CD4-positive, alpha-beta memory T cell (primary cell): Measurements from ENCODE around the gene LHB. TPM values are rescaled to one million over a fixed set of nuclear protein-coding genes. Genes with fewer than 3 reads are reported as not detected.
A peak's percentile ranks its signal among the peaks of the same experiment; 100 is the strongest.
"Not testable (repeated sequence)": the region's sequence is repeated elsewhere in the genome, so short reads cannot be mapped to it uniquely, and the experiment has no call there.

Experiments
- CTCF ChIA-PET: fragments of 350-600 bp; sonication (Branson Sonifier 250); formaldehyde crosslinking; loops from one replicate; lab custom pipeline; 2021; ENCODE audit warnings: inconsistent platforms; ENCODE audit not compliant: partially characterized antibody; lab: Charles Lee
- POLR2A ChIA-PET: fragments of 350-600 bp; sonication (Branson Sonifier 250); formaldehyde crosslinking; loops from one replicate; lab custom pipeline; 2021; ENCODE audit not compliant: partially characterized antibody; lab: Charles Lee
- DNase-seq, 5 donors: peaks; one replicate each; pipeline versions ENCODE4 v3.0.0 to v3.0.0-alpha.2; 2020 to 2022; ENCODE audit warnings: mixed read lengths in 1 of 5
- H3K27ac ChIP-seq: one replicate; pipeline ENCODE4 v1.7.0; 2013; ENCODE audit warnings: low read depth, low read length
- H3K27me3 ChIP-seq: 2 replicates; pipeline ENCODE4 v1.7.0; 2013; ENCODE audit warnings: mild to moderate bottlenecking, low read length, moderate library complexity; ENCODE audit not compliant: insufficient read depth
- H3K36me3 ChIP-seq: 2 replicates; pipeline ENCODE4 v1.7.0; 2013; ENCODE audit warnings: mild to moderate bottlenecking, low read length, moderate library complexity; ENCODE audit not compliant: insufficient read depth
- H3K4me1 ChIP-seq: 2 replicates; pipeline ENCODE4 v1.7.0; 2013; ENCODE audit warnings: mild to moderate bottlenecking, low read length, moderate library complexity; ENCODE audit not compliant: insufficient read depth
- H3K4me3 ChIP-seq, 2 donors: one replicate each; pipeline ENCODE4 v1.7.0; 2013; ENCODE audit warnings: low read length in 2 of 2, mild to moderate bottlenecking in 1 of 2
- H3K9me3 ChIP-seq, 2 donors: one replicate each; pipeline ENCODE4 v1.7.0; 2013; ENCODE audit warnings: low read length in 2 of 2, control low read depth in 1 of 2; ENCODE audit not compliant: control insufficient read depth in 1 of 2
- H3K27ac Mint-ChIP-seq, 7 donors: one replicate each; pipeline ENCODE4 v1.8.0; 2020 to 2021; ENCODE audit warnings: mixed read lengths in 7 of 7, mild to moderate bottlenecking in 6 of 7, inconsistent platforms in 3 of 7, moderate library complexity in 3 of 7
- H3K27me3 Mint-ChIP-seq, 2 donors: one replicate each; pipeline ENCODE4 v1.8.0; 2020 to 2021; ENCODE audit warnings: mixed read lengths in 2 of 2
- H3K36me3 Mint-ChIP-seq, 2 donors: one replicate each; pipeline ENCODE4 v1.8.0; 2020 to 2021; ENCODE audit warnings: mixed read lengths in 2 of 2, inconsistent platforms in 1 of 2, mild to moderate bottlenecking in 1 of 2
- H3K4me1 Mint-ChIP-seq, 4 donors: one replicate each; pipeline ENCODE4 v1.8.0; 2020 to 2021; ENCODE audit warnings: mixed read lengths in 4 of 4, mild to moderate bottlenecking in 1 of 4
- H3K4me3 Mint-ChIP-seq, 8 donors: one replicate each; pipeline ENCODE4 v1.8.0; 2020 to 2021; ENCODE audit warnings: mixed read lengths in 8 of 8, mild to moderate bottlenecking in 7 of 8, moderate library complexity in 6 of 8, inconsistent platforms in 3 of 8
- H3K9me3 Mint-ChIP-seq, 8 donors: one replicate each; pipeline ENCODE4 v1.8.0; 2020 to 2021; ENCODE audit warnings: mixed read lengths in 8 of 8, mild to moderate bottlenecking in 5 of 8, inconsistent platforms in 3 of 8, moderate library complexity in 1 of 8
- intact Hi-C: fragments of 100-400 bp; cut with micrococcal nuclease; formaldehyde crosslinking; loops from one replicate; pipeline ENCODE4 v1.15.1; 2023
- polyA plus RNA-seq, 2 donors: library from polyadenylated mRNA; unstranded; fragments of 300-500 nt; fragmentation: Illumina TruSeq; gene quantifications; one replicate each; pipeline ENCODE4 v1.2.3, GENCODE V29; 2021
- total RNA-seq, 2 experiments: library from RNA; stranded (reverse); gene quantifications; one replicate each; pipeline ENCODE4 v1.2.3, GENCODE V29; 2021

LHB gene
- total and polyA plus RNA-seq, 4 experiments from 2014 or later: 0.49 TPM; not detected in 3

- H3K4me3 Mint-ChIP-seq, H3K4me1 ChIP-seq, POLR2A ChIA-PET, H3K27ac ChIP-seq, intact Hi-C loops, H3K36me3 ChIP-seq, DNase-seq, H3K36me3 Mint-ChIP-seq, H3K9me3 ChIP-seq, H3K4me1 Mint-ChIP-seq, H3K27me3 Mint-ChIP-seq, H3K27me3 ChIP-seq, H3K4me3 ChIP-seq, H3K9me3 Mint-ChIP-seq, CTCF ChIA-PET, H3K27ac Mint-ChIP-seq: not testable (repeated sequence)
Measured at GRCh38 chr19:49038111-49038510, 21.2 kb upstream of the LHB start.

DNA sequence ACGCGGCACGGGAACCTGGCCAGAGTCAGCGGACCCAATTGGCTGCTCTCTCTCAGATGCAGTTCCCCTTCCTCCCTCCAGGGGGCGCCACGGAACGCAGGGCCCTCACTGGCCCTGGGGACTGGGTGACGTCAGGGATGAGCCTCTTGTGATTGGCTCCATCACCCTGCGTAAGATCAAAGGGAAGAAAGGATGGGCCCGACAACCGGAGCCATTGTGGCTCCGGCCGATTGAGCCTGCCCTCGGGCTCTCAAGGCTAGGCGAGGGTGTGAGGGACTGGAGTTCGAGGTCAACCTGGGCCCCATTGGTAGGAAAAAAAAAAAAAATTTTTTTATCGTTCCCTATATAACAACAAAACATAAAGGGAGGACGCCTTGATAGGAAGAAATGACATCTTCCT lies 19.9 kb upstream of the LHB start, which contains the start of gene CGB1:
Gene CGB1 (minus strand): TSS at position 81 of the 400 bp plus-strand sequence. CDS start 184 bp downstream, outside the sequence.
- H3K27ac Mint-ChIP-seq, H3K4me1 Mint-ChIP-seq, H3K4me3 ChIP-seq, intact Hi-C loops, H3K9me3 ChIP-seq, H3K27me3 Mint-ChIP-seq, H3K9me3 Mint-ChIP-seq, H3K36me3 ChIP-seq, H3K4me3 Mint-ChIP-seq, H3K27me3 ChIP-seq, POLR2A ChIA-PET, H3K36me3 Mint-ChIP-seq, H3K4me1 ChIP-seq, CTCF ChIA-PET, H3K27ac ChIP-seq: not testable (repeated sequence)
- peak in 2 of 5 donors; percentile 24 to 42 for DNase-seq

DNA sequence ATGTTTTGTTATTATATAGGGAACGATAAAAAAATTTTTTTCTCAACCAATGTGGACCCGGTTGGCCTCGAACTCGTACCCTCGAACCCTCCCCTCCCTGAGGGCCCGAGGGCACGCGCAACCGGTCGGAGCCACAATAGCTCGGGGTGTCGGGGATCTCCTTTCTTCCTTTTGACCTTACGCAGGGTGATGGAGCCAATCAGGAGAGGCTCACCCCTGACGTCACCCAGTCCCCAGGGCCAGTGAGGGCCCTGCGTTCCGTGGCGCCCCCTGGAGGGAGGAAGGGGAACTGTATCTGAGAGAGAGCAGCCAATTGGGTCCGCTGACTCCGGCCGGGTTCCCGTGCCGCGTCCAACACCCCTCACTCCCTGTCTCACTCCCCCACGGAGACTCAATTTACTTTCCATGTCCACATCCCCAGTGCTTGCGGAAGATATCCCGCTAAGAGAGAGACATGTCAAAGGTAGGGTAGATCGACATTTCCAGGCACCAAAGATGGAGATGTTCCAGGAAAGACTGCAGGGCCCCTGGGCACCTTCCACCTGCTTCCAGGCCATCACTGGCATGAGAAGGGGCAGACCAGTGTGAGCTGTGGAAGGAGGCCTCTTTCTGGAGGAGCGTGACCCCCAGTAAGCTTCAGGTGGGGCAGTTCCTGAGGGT lies 14.9 kb upstream of the LHB start, which contains the start of gene CGB2:
Gene CGB2 (plus strand): TSS at position 249 of the 660 bp plus-strand sequence. CDS start 206 bp downstream, at position 455.
- H3K36me3 ChIP-seq, H3K4me1 ChIP-seq, CTCF ChIA-PET, H3K27me3 Mint-ChIP-seq, H3K4me1 Mint-ChIP-seq, H3K9me3 Mint-ChIP-seq, intact Hi-C loops, H3K27me3 ChIP-seq, H3K27ac ChIP-seq, H3K4me3 ChIP-seq, H3K9me3 ChIP-seq, H3K36me3 Mint-ChIP-seq, POLR2A ChIA-PET: not testable (repeated sequence)
- peak; percentile 34 to 63 (median 52) for DNase-seq
- peak within 1 kb of the TSS in 3 of 7 donors; percentile 17 to 78 (median 36) for H3K27ac Mint-ChIP-seq
- peak within 1 kb of the TSS in 1 of 8 donors; percentile 16 for H3K4me3 Mint-ChIP-seq

DNA sequence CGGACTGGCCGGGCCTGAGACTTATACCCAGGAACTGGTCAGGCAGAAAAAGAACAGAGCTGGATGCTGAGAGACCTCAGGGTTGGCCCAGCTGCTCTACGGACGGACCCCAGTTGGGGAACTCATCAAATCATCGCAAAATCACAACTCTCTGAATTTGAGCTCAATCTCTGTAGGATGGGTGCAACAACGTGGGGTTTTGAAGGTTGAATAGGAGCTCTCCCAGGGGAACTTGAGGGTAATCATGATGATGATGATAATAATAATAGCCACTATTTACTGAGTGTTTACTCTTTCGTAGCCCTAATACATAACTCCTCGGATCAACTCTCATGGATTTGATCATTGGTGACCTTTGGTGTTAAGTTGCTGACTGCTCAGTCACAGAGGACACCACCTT lies 13.4 kb upstream of the LHB start:
- POLR2A ChIA-PET, H3K4me1 ChIP-seq, H3K9me3 Mint-ChIP-seq, H3K4me3 ChIP-seq, H3K9me3 ChIP-seq, intact Hi-C loops, H3K4me1 Mint-ChIP-seq, H3K4me3 Mint-ChIP-seq, DNase-seq, CTCF ChIA-PET, H3K27me3 ChIP-seq, H3K27ac Mint-ChIP-seq, H3K36me3 ChIP-seq, H3K27me3 Mint-ChIP-seq, H3K27ac ChIP-seq, H3K36me3 Mint-ChIP-seq: not testable (repeated sequence)

- H3K27me3 ChIP-seq, H3K36me3 Mint-ChIP-seq, POLR2A ChIA-PET, H3K27ac ChIP-seq, H3K9me3 Mint-ChIP-seq, intact Hi-C loops, H3K9me3 ChIP-seq, H3K4me3 ChIP-seq, CTCF ChIA-PET, H3K27ac Mint-ChIP-seq, DNase-seq, H3K27me3 Mint-ChIP-seq, H3K36me3 ChIP-seq, H3K4me1 ChIP-seq, H3K4me1 Mint-ChIP-seq, H3K4me3 Mint-ChIP-seq: not testable (repeated sequence)
Measured at GRCh38 chr19:49029749-49030148, 12.9 kb upstream of the LHB start.

DNA sequence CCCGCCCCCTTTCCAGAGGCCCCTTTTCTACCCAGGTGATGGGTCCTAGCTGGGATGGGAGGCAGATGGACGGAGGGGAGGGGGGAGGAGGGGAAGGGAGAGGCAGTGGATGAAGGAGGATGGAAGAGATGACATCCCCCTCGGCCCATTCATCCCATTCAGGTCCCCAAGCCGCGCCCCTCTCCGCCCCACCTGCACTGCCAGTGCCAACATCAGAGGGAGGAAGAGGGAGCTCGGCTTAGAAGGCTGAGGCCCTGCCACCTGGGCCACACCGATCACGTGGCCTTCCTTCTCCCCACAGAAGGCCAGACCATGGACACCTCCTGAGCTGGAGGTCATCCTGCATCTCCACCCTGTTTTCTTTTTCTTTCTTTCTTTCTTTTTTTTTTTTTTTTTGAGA lies 11.8 kb upstream of the LHB start:
- DNase-seq, H3K9me3 Mint-ChIP-seq, CTCF ChIA-PET, H3K4me1 Mint-ChIP-seq, H3K27me3 ChIP-seq, H3K36me3 ChIP-seq, intact Hi-C loops, H3K9me3 ChIP-seq, H3K36me3 Mint-ChIP-seq, H3K4me3 Mint-ChIP-seq, H3K4me1 ChIP-seq, H3K27me3 Mint-ChIP-seq, H3K27ac Mint-ChIP-seq, H3K27ac ChIP-seq, H3K4me3 ChIP-seq, POLR2A ChIA-PET: not testable (repeated sequence)

- peaks cover 6 to 10% (median 9%) of the 10 kb centered on the region in 4 donors for H3K4me1 Mint-ChIP-seq
- H3K4me1 ChIP-seq, H3K9me3 Mint-ChIP-seq, H3K27ac Mint-ChIP-seq, H3K9me3 ChIP-seq, H3K36me3 Mint-ChIP-seq, POLR2A ChIA-PET, intact Hi-C loops, DNase-seq, H3K36me3 ChIP-seq, H3K27me3 ChIP-seq, H3K4me3 ChIP-seq, H3K4me3 Mint-ChIP-seq, CTCF ChIA-PET, H3K27ac ChIP-seq, H3K27me3 Mint-ChIP-seq: not testable (repeated sequence)
Measured at GRCh38 chr19:49025599-49025998, 8.7 kb upstream of the LHB start.

GRCh38 chr19:49025088-49025487 lies 8.2 kb upstream of the LHB start:
- CTCF ChIA-PET, H3K9me3 ChIP-seq, H3K27me3 ChIP-seq, H3K4me3 Mint-ChIP-seq, intact Hi-C loops, H3K27ac ChIP-seq, H3K27ac Mint-ChIP-seq, H3K4me3 ChIP-seq, H3K36me3 Mint-ChIP-seq, H3K27me3 Mint-ChIP-seq, H3K36me3 ChIP-seq, DNase-seq, POLR2A ChIA-PET, H3K9me3 Mint-ChIP-seq: not testable (repeated sequence)
- peaks cover 12% of the 10 kb centered on the region for H3K4me1 ChIP-seq
- H3K4me1 Mint-ChIP-seq: peaks cover 9 to 15% (median 12%) of the 10 kb centered on the region in 4 donors
